Measurements from ENCODE around the gene TSSK2.

TSSK2 gene

GRCh38 chr22:19176732-19177131, 45.6 kb downstream of the TSSK2 start (continued):
- TF ChIP-seq KLF7 (tag by site-specific recombination; IDR thresholded peaks at IDR 0.05; ENCODE audit: borderline replicate concordance) = no peak
- TF ChIP-seq HOXA7 (CRISPR knock-in tag; IDR thresholded peaks at IDR 0.05; ENCODE audit: borderline replicate concordance) = no peak
- peak; percentile 84 for TF ChIP-seq GLIS2 (tag by site-specific recombination; IDR thresholded peaks at IDR 0.05)
- no peak for TF ChIP-seq ZNF354C (tag by site-specific recombination; IDR thresholded peaks at IDR 0.05; ENCODE audit: borderline replicate concordance, low read depth)
- TF ChIP-seq ZBTB48 (tag by site-specific recombination; IDR thresholded peaks at IDR 0.05) = peak; percentile 49; the same call in 1 of the 2 replicates
- peak; percentile 35; the same call in 1 of the 2 replicates for TF ChIP-seq KLF17 (tag by site-specific recombination; IDR thresholded peaks at IDR 0.05)

- H3K4me1 ChIP-seq (ENCODE audit: control insufficient read depth, insufficient read depth, low read length) = no peaks in the 10 kb centered on the region; the same call in 1 of the 2 replicates
- H3K4me3 ChIP-seq (ENCODE audit: low read depth, low read length) = peak overlapping the region; percentile 82
- POLR2A ChIA-PET = interaction anchor here (0.6 to 3.2 kb wide), 6 partner anchors 29 to 302 kb away, joined by 3 to 26 read pairs (median 12); partner anchors contain the start of genes CDC45, ESS2, HIRA and MRPL40
- peaks cover 0 to 46% of the 10 kb centered on the region in 2 experiments; a peak in 1 of 3 replicates for H3K36me3 ChIP-seq (ENCODE audit: control insufficient read depth in 2 of 2, insufficient read depth in 1 of 2, low read length in 2 of 2)
- peak overlapping the region; percentile 84 for H3K27ac ChIP-seq (ENCODE audit: extremely low read depth, low read depth, low read length)
- no peaks in the 10 kb centered on the region for H3K9me3 ChIP-seq (ENCODE audit: control insufficient read depth, insufficient read depth, low read depth, low read length)
- CTCF ChIA-PET = interaction anchor here (0.7 to 3.0 kb wide), 3 partner anchors 33 to 80 kb away, joined by 3 to 18 read pairs (median 5); partner anchors contain the start of gene ESS2
- TF ChIP-seq YY2 (tag by site-specific recombination; IDR thresholded peaks at IDR 0.05) (peak; percentile 42; the same call in 1 of the 2 replicates), ZNF211 (tag by site-specific recombination; IDR thresholded peaks at IDR 0.05; ENCODE audit: low read depth) (no peak), ZNF354C (tag by site-specific recombination; IDR thresholded peaks at IDR 0.05; ENCODE audit: borderline replicate concordance, low read depth) (no peak), ZBTB7A (tag by site-specific recombination; IDR thresholded peaks at IDR 0.05; ENCODE audit: low read depth) (peak; percentile 43), ZNF335 (tag by site-specific recombination; conservative IDR thresholded peaks at IDR 0.05) (peak; percentile 75), ZBTB10 (tag by site-specific recombination; IDR thresholded peaks at IDR 0.05) (0 out of 2 replicates have a peak, but pooled peaks have one; percentile 14), ZNF791 (tag by site-specific recombination; IDR thresholded peaks at IDR 0.05) (no peak), ELK4 (IDR thresholded peaks at IDR 0.05; ENCODE audit: borderline replicate concordance, low read depth, low read length) (no peak), YY1 (tag by site-specific recombination; IDR thresholded peaks at IDR 0.05) (peak; percentile 64; the same call in 1 of the 2 replicates), BCL11A (tag by site-specific recombination; IDR thresholded peaks at IDR 0.05; ENCODE audit: low read depth) (0 out of 2 replicates have a peak, but pooled peaks have one; percentile 6), ZNF239 (tag by site-specific recombination; IDR thresholded peaks at IDR 0.05) (no peak), ZNF521 (tag by site-specific recombination; IDR thresholded peaks at IDR 0.05) (no peak), ZBTB17 (tag by site-specific recombination; IDR thresholded peaks at IDR 0.05) (0 out of 2 replicates have a peak, but pooled peaks have one; percentile 10), ZNF24 (tag by site-specific recombination; IDR thresholded peaks at IDR 0.05) (no peak), ZNF391 (tag by site-specific recombination; IDR thresholded peaks at IDR 0.05; ENCODE audit: borderline replicate concordance, low read depth) (0 out of 2 replicates have a peak, but pooled peaks have one; percentile 8), ZBTB26 (tag by site-specific recombination; optimal IDR thresholded peaks at IDR 0.05) (no peak), INSM2 (tag by site-specific recombination; IDR thresholded peaks at IDR 0.05) (0 out of 2 replicates have a peak, but pooled peaks have one; percentile 6), ZBTB20 (tag by site-specific recombination; IDR thresholded peaks at IDR 0.05) (peak; percentile 26), ZNF529 (tag by site-specific recombination; IDR thresholded peaks at IDR 0.05; ENCODE audit: insufficient replicate concordance) (no peak), OVOL3 (tag by site-specific recombination; IDR thresholded peaks at IDR 0.05) (0 out of 2 replicates have a peak, but pooled peaks have one; percentile 7), FEZF1 (tag by site-specific recombination; IDR thresholded peaks at IDR 0.05) (peak; percentile 60), ZNF48 (tag by site-specific recombination; IDR thresholded peaks at IDR 0.05) (no peak)
Observed at GRCh38 chr22:19177164-19178064, 46.3 kb downstream of the TSSK2 start.
